Ovary (tissue), 1 donor: Measurements from ENCODE around the gene HKDC1.

ENCODE experiments used
- EP300 ChIP-seq: sonication (generic); formaldehyde crosslinking; IDR thresholded peaks from one replicate; pipeline ENCODE4 v1.6.1; 2017; ENCODE audit warnings: antibody characterized with exemption
- POLR2A ChIP-seq: fragments of 450-650 bp; IDR thresholded peaks from one replicate; pipeline ENCODE4 v1.6.1; 2017; ENCODE audit warnings: antibody characterized with exemption, mild to moderate bottlenecking, moderate library complexity

DNA sequence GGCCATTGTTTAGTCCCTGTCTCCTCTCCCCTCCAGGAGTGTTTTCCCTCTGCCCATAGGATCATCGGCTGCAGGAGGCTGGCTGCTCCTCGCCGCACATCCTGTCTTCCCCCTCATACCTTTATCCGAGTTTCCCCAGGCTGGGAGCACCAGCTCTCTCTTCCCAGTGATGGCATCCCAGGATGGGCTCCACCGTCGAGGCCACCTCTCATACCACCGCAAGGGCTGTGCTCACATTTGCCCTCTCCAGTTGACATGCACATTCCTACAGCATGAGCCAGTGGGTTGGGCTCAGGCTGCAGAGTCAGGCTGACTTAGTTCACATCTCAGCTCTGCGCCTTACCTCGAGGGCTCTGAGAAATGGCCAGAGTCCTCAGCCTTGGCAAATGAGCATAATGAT, 12.1 kb downstream of the HKDC1 start:
- no peak for TF ChIP-seq POLR2A
- no peak for TF ChIP-seq EP300
